Skeletal muscle tissue (tissue), 1 donor: ENCODE results near the gene MYEF2. TPM values are rescaled to one million over a fixed set of nuclear protein-coding genes. Genes with fewer than 3 reads are reported as not detected.

Experiments used
- total RNA-seq: library from RNA; depleted of rRNA; stranded (reverse); fragments of >200 nt; gene quantifications from one replicate; pipeline ENCODE4 v1.2.3, GENCODE V29; 2014

Gene MYEF2
- total RNA-seq, 1 donor from 2014 or later: 3.7 TPM

Other genes with a start within 250 kb of the MYEF2 start
- gene SLC24A5, start 57.3 kb downstream of the MYEF2 start, total RNA-seq: not detected
- not detected for gene CTXN2, start 13.4 kb upstream of the MYEF2 start, total RNA-seq
- not detected for gene SLC12A1, start 28.0 kb upstream of the MYEF2 start, total RNA-seq
- gene DUT, start 153.1 kb upstream of the MYEF2 start, total RNA-seq: 32.9 TPM